ENCODE data around the gene ABHD16A.

The ABHD16A gene

DNA sequence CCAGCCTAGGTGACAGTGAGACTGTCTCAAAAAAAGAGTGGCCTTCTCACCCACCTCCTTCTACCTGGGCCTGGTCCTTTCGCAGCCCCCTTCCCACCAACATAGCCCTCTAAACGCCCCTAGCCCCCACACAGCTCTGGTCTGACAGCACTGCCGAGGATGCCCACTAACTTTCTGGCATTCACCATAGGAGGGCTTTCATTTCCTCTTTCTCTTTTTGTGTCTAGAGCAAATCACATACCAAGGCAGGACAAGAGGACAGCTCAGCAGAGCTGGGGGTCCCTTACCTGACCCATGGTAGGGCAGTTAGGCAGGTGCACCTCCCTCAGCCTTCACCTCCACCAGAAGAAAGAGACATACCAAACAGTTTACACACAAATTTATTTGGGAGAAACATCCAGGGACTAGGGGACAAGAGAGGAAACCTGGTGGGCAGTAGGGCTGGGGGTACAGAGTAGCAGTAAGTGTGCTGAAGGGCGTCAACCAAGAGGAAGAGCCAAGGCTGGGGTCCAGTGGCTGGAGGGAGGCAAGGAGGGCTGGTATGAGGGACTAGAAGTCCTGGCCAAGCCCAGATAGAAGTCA lies 26.7 kb downstream of the ABHD16A start:
- TF ChIP-seq GATA3 (IDR thresholded peaks at IDR 0.05; ENCODE audit: low read depth, low read length) = no peak
- no peak for TF ChIP-seq GATA2 (IDR thresholded peaks at IDR 0.05; ENCODE audit: low read depth, low read length)

DNA sequence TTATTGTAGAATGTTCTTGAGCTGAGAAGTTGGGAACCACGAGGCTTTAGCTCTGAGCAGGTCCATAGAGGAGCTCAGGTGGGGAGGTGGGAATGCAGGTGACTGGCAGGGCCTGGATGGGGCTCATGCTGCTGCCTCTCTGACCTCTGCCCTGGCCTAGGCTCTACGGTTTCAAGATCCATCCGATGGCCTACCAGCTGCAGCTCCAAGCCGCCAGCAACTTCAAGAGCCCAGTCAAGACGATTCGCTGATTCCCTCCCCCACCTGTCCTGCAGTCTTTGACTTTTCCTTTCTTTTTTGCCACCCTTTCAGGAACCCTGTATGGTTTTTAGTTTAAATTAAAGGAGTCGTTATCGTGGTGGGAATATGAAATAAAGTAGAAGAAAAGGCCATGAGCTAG lies 33.4 kb downstream of the ABHD16A start, which contains the start of gene LY6G5B:
TSS of gene LY6G5B (plus strand) at position 301 of the 400 bp plus-strand sequence. CDS start 975 bp downstream, outside the sequence.
- TF ChIP-seq GATA3 (IDR thresholded peaks at IDR 0.05; ENCODE audit: low read depth, low read length) = no peak
- no peak for TF ChIP-seq GATA2 (IDR thresholded peaks at IDR 0.05; ENCODE audit: low read depth, low read length)

DNA sequence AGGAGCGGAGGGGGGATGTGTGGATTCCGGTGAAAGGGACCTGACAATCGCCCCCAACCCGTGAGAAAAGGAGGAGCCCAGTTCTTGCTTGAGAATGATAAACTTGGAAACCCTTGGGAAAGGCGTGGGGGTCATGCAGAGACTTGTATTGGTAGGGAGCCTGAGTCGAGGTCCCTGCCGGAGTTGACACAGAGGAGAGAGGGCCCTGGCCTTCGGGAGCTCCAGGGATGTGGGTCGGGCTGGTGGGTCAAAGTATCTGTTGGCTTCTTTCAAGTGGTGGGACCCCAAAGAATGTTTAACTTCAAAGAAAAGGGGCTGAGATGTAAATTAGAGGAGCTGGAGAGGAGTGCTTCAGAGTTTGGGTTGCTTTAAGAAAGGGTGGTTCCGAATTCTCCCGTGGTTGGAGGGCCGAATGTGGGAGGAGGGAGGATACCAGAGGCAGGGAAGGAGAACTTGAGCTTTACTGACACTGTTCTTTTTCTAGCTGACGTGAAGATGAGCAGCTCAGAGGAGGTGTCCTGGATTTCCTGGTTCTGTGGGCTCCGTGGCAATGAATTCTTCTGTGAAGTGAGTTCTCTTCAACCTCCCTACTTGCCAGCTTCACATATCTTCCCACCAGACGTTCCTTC lies 36.7 kb downstream of the ABHD16A start:
- TF ChIP-seq GATA2 (IDR thresholded peaks at IDR 0.05; ENCODE audit: low read depth, low read length) = no peak
- TF ChIP-seq GATA3 (IDR thresholded peaks at IDR 0.05; ENCODE audit: low read depth, low read length) = no peak

DNA sequence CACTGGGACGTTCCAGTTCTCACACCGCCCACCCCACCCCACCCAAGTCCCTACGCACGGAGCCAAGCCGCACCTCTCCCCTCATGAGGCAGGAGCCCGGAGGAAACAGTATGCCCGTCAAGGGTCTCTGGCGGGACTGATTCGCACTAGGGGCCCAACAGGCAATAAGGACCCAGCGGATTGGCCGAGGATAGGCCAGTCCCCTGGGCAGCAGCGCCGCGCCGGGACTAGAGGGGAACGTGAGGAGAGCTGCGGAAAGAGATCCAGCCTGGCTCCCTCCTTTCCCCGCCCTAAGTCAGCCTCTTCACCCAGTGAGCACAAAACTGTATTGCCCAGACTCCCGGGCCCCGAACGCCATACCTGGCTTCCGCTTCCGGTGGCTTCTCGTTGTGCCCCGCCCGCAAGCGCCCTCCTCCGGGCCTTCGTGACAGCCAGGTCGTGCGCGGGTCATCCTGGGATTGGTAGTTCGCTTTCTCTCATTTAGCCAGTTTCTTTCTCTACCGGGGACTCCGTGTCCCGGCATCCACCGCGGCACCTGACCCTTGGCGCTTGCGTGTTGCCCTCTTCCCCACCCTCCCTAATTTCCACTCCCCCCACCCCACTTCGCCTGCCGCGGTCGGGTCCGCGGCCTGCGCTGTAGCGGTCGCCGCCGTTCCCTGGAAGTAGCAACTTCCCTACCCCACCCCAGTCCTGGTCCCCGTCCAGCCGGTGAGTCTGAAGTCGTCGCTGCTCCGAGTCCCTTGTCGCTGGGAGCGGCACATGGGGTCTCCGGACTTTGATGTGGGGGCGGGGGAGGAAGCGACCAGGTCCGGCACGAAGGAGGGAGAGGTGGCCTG lies 37.4 kb downstream of the ABHD16A start, which contains the start of gene CSNK2B:
TSS of gene CSNK2B (plus strand) at position 580 of the 836 bp plus-strand sequence. CDS start 752 bp downstream, outside the sequence.
- TF ChIP-seq GATA3 (IDR thresholded peaks at IDR 0.05; ENCODE audit: low read depth, low read length) (no peak), GATA2 (IDR thresholded peaks at IDR 0.05; ENCODE audit: low read depth, low read length) (no peak)

- TF ChIP-seq GATA3 (IDR thresholded peaks at IDR 0.05; ENCODE audit: low read depth, low read length) = no peak
- no peak for TF ChIP-seq GATA2 (IDR thresholded peaks at IDR 0.05; ENCODE audit: low read depth, low read length)
Measured at GRCh38 chr6:31664790-31665500, 38.2 kb downstream of the ABHD16A start, which contains the start of gene GPANK1. GPANK1 (minus strand) TSS chr6:31664997; CDS start chr6:31664478, 519 bp downstream.

GRCh38 chr6:31663961-31664789 lies 38.9 kb downstream of the ABHD16A start:
- no peak for TF ChIP-seq GATA2 (IDR thresholded peaks at IDR 0.05; ENCODE audit: low read depth, low read length)
- TF ChIP-seq GATA3 (IDR thresholded peaks at IDR 0.05; ENCODE audit: low read depth, low read length) = no peak

DNA sequence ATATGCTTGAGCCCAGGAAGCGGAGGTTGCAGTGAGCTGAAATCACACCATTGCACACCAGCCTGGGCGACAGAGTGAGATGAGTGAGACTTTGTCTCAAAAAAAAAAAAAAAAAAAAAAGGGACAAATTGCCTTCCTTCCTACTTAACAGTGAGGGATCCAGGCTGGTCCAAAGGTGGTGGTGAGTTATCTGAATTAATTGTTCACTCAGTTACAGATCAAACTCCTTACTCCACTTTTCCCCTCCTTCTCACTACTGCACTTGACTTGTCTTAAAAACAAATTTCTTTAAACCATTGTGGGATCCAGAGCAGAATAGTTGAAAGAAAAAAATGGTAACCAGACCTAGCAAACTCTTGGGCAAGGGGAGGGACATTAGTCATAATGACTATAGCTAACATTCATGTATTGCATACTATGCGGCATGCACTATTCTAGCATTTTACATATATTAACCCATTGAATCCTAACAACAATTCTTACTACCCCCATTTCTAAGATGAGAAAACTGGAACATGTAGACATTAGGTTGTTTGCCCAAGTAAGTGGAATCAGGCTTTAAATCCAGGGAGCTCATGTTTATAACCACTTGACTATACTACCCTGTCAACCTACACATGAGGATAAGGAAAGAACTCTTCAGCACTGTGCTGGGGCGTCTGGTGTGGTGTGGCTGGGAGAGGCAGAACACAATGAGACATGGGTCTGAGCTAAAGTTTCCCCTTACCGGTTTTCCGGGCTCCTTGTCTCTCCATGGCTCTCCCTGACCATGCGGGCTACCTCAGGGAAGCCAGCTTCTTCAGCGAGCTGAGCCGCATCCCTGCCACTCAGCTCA lies 39.8 kb downstream of the ABHD16A start:
- TF ChIP-seq GATA3 (IDR thresholded peaks at IDR 0.05; ENCODE audit: low read depth, low read length) (no peak), GATA2 (IDR thresholded peaks at IDR 0.05; ENCODE audit: low read depth, low read length) (no peak)

GRCh38 chr6:31662124-31662723 lies 40.9 kb downstream of the ABHD16A start:
- TF ChIP-seq GATA2 (IDR thresholded peaks at IDR 0.05; ENCODE audit: low read depth, low read length) (no peak), GATA3 (IDR thresholded peaks at IDR 0.05; ENCODE audit: low read depth, low read length) (no peak)

GRCh38 chr6:31661262-31662123 lies 41.6 kb downstream of the ABHD16A start:
- TF ChIP-seq GATA2 (IDR thresholded peaks at IDR 0.05; ENCODE audit: low read depth, low read length) (no peak), GATA3 (IDR thresholded peaks at IDR 0.05; ENCODE audit: low read depth, low read length) (no peak)

- TF ChIP-seq GATA3 (IDR thresholded peaks at IDR 0.05; ENCODE audit: low read depth, low read length) = no peak
- no peak for TF ChIP-seq GATA2 (IDR thresholded peaks at IDR 0.05; ENCODE audit: low read depth, low read length)
Measured at GRCh38 chr6:31660381-31661261, 42.5 kb downstream of the ABHD16A start, which contains the start of gene C6orf47. C6orf47 (minus strand) TSS chr6:31660778; CDS start chr6:31659947, 831 bp downstream.

Measured in SH-SY5Y (cell line).